KOPT-K1 (cell line): ENCODE data around the gene PHC2.

ENCODE experiments used
- H3K27ac ChIP-seq: fragments of 200-600 bp; sonication (generic); 2 replicates; pipeline ENCODE4 v1.5.1; 2016; ENCODE audit warnings: antibody characterized with exemption, mild to moderate bottlenecking, low read depth, low read length; ENCODE audit not compliant: poor library complexity, severe bottlenecking
- H3K36me3 ChIP-seq: fragments of 200-600 bp; sonication (generic); 2 replicates; pipeline ENCODE4 v1.5.1; 2017; ENCODE audit warnings: antibody characterized with exemption, mild to moderate bottlenecking, low read length, moderate library complexity; ENCODE audit not compliant: insufficient read depth
- H3K9me3 ChIP-seq: fragments of 200-600 bp; sonication (generic); 2 replicates; pipeline ENCODE4 v1.5.1; 2017; ENCODE audit warnings: antibody characterized with exemption, low read length, mild to moderate bottlenecking; ENCODE audit not compliant: insufficient read depth, poor library complexity, severe bottlenecking

The PHC2 gene

DNA sequence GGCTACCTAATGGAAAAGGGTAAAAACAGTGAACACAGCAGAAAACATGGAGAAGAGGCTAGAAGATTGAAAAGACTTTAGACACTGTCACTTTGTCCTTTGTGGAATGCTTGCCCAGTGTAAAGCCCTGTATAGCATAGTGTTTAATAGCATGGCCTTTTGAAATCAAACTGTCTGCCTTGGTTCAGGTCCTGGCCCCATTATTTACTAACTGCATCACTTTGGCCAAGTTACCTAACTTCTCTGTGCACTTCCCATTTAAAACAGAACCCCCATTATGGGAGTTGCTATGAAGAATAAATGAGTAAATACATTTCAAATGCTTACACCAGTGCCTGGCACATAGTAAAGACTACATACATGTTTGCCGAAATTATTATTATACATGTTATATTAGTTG, 12.1 kb downstream of the PHC2 start:
- Histone ChIP-seq H3K27ac (no peak overlapping the region), H3K9me3 (peaks cover 18% of the 10 kb centered on the region), H3K36me3 (no peaks in the 10 kb centered on the region)

DNA sequence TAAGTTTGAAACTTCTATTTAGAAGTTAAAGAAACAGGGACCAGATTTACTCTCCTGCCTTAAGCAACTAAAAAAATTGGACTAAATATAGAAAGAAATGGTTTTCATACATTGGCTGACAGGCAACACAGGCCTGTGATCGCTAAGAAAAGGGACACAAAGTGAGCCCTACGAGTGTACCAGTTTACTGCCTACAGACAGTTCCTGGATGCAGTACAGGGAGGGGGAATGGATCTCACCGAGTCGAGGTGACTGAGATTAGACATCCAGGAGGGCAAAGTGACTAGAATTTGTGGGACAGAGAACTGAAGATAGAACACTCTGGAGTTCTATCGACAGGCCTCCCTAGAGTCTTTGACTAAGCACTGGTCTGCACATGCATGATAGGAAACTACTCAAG, 16.0 kb downstream of the PHC2 start:
- H3K27ac ChIP-seq = no peak overlapping the region
- H3K9me3 ChIP-seq = peaks cover 18% of the 10 kb centered on the region
- no peaks in the 10 kb centered on the region for H3K36me3 ChIP-seq

DNA sequence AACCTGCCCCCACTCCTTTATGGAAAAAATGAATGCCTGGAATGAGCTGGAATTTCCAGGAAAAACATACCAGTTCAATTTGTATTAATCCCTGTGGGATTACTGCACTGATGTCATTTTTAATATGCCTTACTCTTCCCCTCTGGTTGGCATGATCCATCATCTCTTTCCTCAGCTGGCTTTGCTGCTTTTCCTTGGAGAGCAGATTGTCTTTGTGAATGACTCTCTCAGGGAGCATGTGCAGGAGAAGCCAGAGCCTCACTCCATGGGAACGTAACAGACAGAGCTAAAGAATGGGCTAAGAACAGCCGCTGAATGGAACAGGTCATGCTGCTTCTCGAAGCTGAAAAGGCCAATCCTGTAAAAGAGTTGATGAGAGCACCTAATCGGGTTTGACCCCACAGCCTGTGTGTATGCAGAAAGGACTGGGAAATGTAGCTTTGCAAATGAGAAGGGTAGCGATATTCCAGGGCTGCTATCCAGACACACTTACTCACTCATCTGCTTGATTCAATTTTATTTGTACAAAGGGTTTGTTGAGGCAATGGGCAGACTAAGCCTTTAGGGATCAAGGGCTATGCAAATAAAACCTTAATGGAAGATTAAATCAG, 20.7 kb downstream of the PHC2 start:
- H3K36me3 ChIP-seq = no peaks in the 10 kb centered on the region
- peaks cover 12% of the 10 kb centered on the region for H3K9me3 ChIP-seq
- H3K27ac ChIP-seq = no peak overlapping the region

DNA sequence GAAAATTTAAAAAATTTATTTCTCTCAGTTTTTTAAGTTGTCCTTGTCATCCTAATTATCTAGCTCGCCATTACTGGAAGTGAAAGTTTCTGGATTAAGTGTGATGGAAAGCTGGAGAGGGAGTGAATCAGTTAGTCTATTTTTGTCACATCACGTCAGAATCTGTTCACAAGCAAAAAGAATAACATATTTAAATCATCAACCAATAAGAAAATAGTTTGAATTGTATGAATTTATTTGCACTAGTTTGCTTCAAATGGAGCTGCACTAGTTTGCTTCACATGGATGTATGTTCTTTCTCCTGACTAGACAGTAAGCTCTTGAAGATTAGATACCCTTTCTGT, 22.8 kb downstream of the PHC2 start:
- H3K9me3 ChIP-seq = peaks cover 6% of the 10 kb centered on the region
- no peak overlapping the region for H3K27ac ChIP-seq
- no peaks in the 10 kb centered on the region for H3K36me3 ChIP-seq

DNA sequence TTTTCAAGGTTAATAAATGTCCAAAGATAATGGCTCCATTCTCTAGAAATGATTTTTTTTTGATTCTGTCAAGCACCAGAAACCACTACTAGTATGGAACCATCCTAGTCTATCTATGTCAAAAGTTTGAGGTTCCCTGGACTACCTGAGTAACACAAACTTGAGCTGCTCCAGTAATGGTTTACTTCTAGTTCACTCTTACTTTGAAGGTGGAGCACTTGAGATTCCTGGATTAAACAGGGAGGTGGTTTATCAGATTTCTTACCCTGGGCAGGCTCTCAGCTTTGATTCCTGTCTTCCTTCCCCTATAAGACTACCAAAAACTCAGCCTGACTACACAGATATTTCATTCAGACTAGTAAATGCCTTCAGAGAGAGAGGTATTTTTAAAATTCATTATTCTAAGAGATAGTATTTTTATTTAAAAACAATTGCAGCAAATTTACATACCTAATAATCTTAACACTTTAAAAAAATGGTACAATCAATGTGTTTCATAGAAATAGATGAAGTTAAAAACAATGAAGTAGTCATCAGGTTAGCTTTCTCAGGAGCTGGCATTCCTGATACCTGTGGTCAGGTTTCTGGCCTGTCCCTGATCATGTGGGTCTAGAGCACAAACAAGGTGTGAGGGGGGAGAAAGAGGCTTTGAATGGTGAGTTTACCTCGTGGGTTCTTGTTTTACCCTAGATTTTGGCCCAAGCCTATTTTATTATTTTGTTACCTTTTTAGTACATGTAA, 23.4 kb downstream of the PHC2 start:
- H3K36me3 ChIP-seq = no peaks in the 10 kb centered on the region
- no peak overlapping the region for H3K27ac ChIP-seq
- peaks cover 6% of the 10 kb centered on the region for H3K9me3 ChIP-seq

DNA sequence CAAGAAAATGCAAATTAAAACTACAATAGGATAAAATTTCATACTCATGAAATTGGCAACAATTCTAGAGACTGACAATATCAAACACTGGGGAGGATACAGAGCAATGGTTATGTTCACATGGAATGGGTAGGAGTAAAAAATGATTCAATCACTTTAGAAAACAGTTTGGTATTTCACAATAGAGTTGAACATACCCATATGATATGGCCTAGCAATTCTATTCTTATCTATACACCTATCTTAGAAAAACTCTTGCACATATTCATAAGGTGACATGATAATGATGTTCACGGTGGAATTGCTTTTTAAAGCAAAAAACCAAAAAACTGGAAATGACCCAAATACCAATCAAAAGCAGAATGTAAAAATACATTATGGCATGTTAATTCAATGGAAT, 28.7 kb downstream of the PHC2 start:
- peaks cover 6% of the 10 kb centered on the region for H3K9me3 ChIP-seq
- H3K36me3 ChIP-seq = no peaks in the 10 kb centered on the region
- H3K27ac ChIP-seq = no peak overlapping the region

DNA sequence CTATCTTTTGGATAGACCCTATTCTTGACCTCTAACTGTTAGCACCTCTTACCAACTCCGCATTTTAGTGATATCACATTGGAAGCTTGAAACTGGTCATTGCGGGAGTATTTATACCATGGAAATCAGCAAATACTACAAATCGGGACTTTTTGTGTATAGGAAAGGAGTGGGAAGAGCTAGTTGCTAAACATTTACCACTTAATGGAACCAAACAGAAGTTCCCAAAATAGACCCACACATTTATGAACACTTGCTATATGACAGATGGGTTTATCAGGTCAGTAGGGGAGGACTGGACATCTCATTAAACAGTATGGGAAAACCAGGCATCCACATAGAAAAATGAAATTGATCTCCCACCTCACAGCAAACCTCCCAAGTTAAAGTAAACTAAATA, 29.4 kb downstream of the PHC2 start:
- no peak overlapping the region for H3K27ac ChIP-seq
- H3K36me3 ChIP-seq = no peaks in the 10 kb centered on the region
- peaks cover 3% of the 10 kb centered on the region for H3K9me3 ChIP-seq

DNA sequence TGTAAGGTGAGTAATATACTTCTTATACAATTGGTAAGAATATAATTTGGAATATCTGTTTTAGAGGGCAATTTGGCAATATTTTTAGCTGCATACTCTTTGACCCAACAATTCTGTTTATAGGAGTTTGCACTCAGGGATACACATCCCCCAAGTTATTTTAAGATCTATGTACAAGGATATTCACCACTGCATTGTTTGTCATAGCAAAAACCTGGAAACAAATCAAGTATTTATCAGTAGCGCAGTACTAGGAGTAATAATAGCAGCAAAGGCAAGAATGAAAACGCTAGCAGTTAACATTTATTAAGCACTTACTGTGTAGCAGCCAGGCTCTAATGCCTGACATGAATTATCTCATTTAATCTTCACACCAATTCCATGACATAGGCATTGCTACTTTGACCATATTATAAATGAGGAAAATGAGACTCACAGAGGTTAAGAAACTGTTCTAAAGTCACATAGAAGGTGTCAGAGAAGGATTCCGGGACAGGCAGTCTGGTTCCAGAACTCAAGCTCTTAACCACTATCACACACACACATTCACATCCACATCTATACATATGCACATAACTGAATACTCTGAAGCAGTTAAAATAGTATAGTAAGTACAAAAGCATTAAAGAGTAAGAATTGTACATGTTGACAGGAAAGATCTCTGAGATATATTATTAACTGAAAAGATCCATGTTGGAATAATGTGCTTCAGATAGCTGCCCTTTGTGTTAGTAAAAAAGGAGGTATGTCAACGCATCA, 30.6 kb downstream of the PHC2 start:
- Histone ChIP-seq H3K27ac (no peak overlapping the region), H3K9me3 (no peaks in the 10 kb centered on the region), H3K36me3 (no peaks in the 10 kb centered on the region)

DNA sequence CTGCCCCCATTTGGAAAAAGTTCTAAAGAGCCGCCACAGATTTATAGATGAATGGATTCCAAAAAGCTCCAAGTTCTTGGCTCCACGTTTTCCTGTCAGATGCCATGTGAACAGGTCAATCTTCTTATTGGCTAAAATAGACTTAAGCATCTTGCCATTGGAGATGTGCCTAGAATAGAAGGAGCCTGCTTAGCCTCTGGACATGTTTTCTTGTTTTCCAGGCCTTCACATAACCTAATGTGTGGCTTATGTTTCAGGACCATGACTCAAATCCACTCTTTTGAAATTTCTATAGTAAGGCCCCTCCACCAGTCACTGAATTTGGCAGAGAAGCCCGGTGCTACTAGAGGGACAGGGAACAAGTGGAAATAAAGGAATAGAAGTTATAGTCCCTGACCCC, 31.5 kb downstream of the PHC2 start:
- Histone ChIP-seq H3K36me3 (no peaks in the 10 kb centered on the region), H3K9me3 (no peaks in the 10 kb centered on the region), H3K27ac (no peak overlapping the region)

DNA sequence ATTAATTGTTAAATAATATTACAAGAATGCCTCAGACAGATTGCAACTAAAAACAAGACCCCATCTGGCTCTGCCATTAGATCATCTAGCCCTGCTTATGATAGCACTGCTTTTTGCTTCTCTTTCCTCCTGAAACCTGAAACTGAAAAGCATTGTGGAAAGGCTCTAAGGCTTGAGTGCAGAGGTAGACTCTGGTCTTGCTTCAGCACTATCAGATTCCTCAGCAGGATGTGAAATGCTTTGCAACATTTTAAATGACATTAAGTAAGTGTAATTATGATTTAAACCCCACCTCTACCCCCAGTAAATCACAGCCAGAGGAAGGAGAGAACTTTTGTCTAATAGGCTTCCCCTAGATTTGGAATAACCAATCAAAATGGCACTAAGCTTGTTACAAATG, 32.9 kb downstream of the PHC2 start:
- H3K9me3 ChIP-seq = no peaks in the 10 kb centered on the region
- H3K36me3 ChIP-seq = no peaks in the 10 kb centered on the region
- H3K27ac ChIP-seq = no peak overlapping the region

DNA sequence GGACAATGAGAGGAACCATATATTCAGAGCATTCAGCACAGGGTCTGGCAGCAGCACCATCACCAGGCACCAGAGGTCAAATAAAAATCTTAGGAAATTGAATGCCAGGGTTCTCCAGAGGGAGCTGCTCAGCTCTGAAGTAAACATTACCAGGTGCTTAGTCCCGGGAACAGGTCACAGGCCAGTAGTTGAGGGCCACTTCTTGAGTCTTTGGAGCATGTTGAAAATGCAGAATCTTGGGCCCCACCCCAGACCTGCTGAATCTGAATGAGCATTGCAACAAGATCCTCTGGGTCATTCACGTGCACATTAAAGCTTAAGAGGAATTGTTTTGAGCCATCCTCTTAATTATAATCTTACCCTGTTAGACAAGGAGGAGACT, 33.8 kb downstream of the PHC2 start:
- Histone ChIP-seq H3K9me3 (no peaks in the 10 kb centered on the region), H3K36me3 (no peaks in the 10 kb centered on the region), H3K27ac (peak overlapping the region; percentile 30)

DNA sequence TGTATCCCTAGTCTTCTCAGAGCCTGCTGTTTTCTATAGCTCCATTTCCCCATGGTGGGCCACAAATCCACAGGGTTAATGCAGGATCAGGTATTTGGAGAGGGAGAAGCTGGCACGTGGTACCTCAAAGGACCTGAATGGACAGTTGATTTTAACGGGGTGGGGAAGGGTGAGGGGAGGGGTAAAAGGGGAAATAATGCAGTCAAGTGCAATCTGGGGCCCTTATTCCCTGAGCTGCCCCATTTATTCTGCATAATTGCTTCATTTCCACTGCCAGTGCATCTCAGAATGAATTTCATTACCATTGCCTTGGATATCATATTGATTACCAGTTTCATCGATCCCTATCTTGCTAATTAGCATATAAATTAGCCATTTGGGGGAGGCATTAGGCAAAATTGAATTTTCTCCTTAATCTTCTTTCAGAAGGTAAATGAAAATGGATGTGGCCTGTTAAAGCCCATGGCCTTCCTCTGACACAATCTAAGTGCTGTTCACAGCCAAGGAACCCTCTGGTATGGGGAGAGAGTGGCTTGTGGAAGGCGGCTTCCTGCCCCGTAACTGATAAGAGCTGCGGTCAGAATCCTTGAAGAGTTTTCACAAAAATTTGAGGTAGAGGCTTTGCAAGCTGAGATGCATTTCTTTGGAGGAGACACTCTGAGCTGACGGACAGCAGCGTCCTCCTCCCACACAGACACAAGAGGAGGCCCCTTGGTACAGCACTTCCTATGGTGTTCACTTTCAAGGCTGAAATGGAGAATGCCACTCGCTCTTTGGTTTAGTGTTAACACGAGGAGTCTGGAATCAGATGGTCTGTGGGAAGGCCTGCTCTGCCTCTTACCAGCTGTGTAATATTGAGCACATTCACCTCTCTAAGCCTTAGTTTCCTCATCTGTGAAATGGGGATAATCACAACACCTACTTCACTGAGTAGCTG, 34.4 kb downstream of the PHC2 start:
- H3K9me3 ChIP-seq = no peaks in the 10 kb centered on the region
- H3K27ac ChIP-seq = peak overlapping the region; percentile 30
- H3K36me3 ChIP-seq = no peaks in the 10 kb centered on the region

DNA sequence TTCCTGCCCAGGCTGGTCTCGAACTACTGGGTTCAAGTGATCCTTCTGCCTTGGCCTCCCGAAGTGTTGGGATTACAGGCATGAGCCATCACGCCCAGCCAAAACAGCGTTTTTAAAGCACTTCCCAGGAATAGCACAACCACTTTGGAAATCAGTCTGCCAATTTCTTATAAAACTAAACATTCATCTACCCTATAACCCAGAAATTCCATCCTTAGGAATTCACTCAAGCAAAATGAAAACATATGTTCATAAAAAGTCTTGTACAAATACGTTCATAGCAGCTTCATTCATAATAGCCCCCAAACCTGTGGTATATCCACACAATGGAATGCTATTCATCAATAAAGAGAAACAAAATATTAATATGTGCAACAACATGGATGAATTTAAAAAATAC, 36.1 kb downstream of the PHC2 start:
- Histone ChIP-seq H3K36me3 (no peaks in the 10 kb centered on the region), H3K9me3 (no peaks in the 10 kb centered on the region), H3K27ac (no peak overlapping the region)

DNA sequence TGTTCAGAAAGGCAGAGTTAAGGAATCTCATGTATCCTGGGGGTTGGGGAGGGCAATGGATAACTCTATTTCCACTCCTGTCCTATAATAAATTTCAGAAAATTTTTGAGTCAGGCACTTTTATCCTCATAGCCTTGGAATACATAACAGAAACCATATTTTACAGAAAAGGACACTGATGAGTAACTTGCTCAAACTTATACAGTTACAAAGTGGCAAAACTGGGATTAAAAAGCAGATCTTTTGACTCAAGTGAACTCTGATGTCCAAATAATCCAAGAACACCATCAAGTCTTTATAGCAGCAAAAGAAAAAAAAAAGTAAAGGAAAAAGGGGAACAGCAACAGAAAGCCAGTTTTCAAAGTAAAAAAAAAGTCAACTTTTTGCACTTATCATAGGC, 36.9 kb downstream of the PHC2 start:
- Histone ChIP-seq H3K36me3 (no peaks in the 10 kb centered on the region), H3K9me3 (no peaks in the 10 kb centered on the region), H3K27ac (no peak overlapping the region)

DNA sequence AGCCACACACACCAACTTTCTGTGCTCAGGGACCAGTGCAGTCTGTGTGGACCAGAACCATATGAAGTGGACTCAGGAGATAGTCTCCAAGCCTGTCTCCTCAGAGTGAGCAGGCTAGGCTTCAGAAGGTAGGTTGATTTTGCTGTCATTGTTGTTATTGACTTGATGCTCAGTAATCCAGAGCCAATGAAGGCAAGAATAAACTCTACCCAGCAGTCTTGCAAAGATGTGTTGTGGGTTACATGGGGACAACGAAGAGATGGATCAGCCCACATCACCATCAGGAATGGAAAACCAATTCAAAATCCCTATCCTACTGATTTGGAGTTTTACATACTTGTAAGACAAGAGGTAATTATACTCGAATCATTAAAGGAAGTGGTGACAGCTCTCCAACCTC, 37.4 kb downstream of the PHC2 start:
- H3K9me3 ChIP-seq = no peaks in the 10 kb centered on the region
- no peaks in the 10 kb centered on the region for H3K36me3 ChIP-seq
- H3K27ac ChIP-seq = no peak overlapping the region
